SJSA1 (cell line): ENCODE results near the gene PAK2. TPM values are rescaled to one million over a fixed set of nuclear protein-coding genes. Genes with fewer than 3 reads are reported as not detected.
A peak's percentile ranks its signal among the peaks of the same experiment; 100 is the strongest.
"Not testable (repeated sequence)": the region's sequence is repeated elsewhere in the genome, so short reads cannot be mapped to it uniquely, and the experiment has no call there.

Experiments
- DNase-seq, 2 experiments: peaks; one replicate each; pipeline ENCODE4 v3.0.0-alpha.2; 2015 to 2020; ENCODE audit warnings: low spot score in 2 of 2, low read depth in 1 of 2
- H3K27ac ChIP-seq: fragments of 250-450 bp; sonication (Bioruptor Pico); 2 replicates; pipeline ENCODE4 v1.5.1; 2020; ENCODE audit warnings: mild to moderate bottlenecking, moderate library complexity
- H3K27me3 ChIP-seq: fragments of 250-450 bp; sonication (Bioruptor Pico); replicated peaks from 2 replicates; pipeline ENCODE4 v1.5.1; 2020; ENCODE audit warnings: mild to moderate bottlenecking, moderate library complexity
- H3K36me3 ChIP-seq: fragments of 250-450 bp; sonication (Bioruptor Pico); 2 replicates; pipeline ENCODE4 v1.5.1; 2020; ENCODE audit warnings: mild to moderate bottlenecking
- H3K4me1 ChIP-seq: fragments of 250-450 bp; sonication (Bioruptor Pico); replicated peaks from 2 replicates; pipeline ENCODE4 v1.6.1; 2021; ENCODE audit warnings: mild to moderate bottlenecking
- H3K4me3 ChIP-seq: fragments of 250-450 bp; sonication (Bioruptor Pico); 2 replicates; pipeline ENCODE4 v1.5.1; 2020; ENCODE audit warnings: mild to moderate bottlenecking
- H3K9me3 ChIP-seq: fragments of 250-450 bp; sonication (Bioruptor Pico); replicated peaks from 2 replicates; pipeline ENCODE4 v1.5.1; 2020; ENCODE audit warnings: mild to moderate bottlenecking
- total RNA-seq: library from RNA; depleted of rRNA; stranded (reverse); fragments of >200 nt; shearing (Covaris generic); gene quantifications from 2 replicates; pipeline ENCODE4 v1.2.3, GENCODE V29; 2014

The PAK2 gene
- total RNA-seq, 1 experiment from 2014 or later: 22.4 TPM

DNA sequence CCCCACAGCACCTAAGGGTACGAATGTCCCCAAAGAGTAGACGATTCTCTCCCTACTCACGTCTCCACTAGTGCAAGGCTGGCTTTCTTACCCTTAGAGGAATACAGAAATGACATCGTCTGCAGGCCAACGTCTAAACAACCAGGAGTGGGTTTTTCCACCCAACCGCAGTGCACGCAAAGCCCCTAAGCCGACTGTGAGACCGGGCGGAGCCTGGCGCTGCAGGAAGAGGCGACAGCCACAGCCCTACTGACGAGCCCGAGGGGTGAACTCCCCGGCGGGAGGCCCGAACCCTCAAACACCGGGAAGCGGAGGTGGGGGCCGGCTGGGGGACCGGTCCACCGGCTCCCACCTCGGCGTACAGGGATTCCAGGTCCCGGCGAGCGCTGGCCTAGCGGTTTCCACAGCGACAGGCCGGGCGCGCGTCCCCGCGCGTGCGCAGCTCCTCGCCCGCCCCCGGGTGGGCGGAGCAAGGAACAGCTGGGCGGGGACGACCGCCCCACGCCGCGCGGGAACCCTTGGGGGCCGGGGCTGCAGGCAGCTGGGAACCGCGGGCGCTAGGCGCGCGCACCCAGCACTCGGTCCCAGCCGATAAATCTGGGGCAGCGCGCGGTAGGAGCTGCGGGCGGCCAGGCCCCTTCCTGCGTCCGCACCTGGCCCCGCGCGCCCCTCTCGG lies 27.7 kb upstream of the PAK2 start, which contains the start of the genes CEP19 and PIGX:
Gene CEP19, minus strand, starts transcription at position 413 of the 676 bp plus-strand sequence. CDS start 3,593 bp downstream, outside the sequence.
Gene PIGX, plus strand, starts transcription at position 540 of the 676 bp plus-strand sequence.
- peak; percentile 72 to 90 for DNase-seq
- H3K4me1 ChIP-seq: peaks cover 6% of the 10 kb centered on the region
- peaks cover 9% of the 10 kb centered on the region for H3K36me3 ChIP-seq
- H3K27ac ChIP-seq: peak within 1 kb of the TSS; percentile 63
- H3K9me3 ChIP-seq: no peaks in the 10 kb centered on the region
- H3K27me3 ChIP-seq: no peaks in the 10 kb centered on the region
- H3K4me3 ChIP-seq: peak within 1 kb of the TSS; percentile 98

DNA sequence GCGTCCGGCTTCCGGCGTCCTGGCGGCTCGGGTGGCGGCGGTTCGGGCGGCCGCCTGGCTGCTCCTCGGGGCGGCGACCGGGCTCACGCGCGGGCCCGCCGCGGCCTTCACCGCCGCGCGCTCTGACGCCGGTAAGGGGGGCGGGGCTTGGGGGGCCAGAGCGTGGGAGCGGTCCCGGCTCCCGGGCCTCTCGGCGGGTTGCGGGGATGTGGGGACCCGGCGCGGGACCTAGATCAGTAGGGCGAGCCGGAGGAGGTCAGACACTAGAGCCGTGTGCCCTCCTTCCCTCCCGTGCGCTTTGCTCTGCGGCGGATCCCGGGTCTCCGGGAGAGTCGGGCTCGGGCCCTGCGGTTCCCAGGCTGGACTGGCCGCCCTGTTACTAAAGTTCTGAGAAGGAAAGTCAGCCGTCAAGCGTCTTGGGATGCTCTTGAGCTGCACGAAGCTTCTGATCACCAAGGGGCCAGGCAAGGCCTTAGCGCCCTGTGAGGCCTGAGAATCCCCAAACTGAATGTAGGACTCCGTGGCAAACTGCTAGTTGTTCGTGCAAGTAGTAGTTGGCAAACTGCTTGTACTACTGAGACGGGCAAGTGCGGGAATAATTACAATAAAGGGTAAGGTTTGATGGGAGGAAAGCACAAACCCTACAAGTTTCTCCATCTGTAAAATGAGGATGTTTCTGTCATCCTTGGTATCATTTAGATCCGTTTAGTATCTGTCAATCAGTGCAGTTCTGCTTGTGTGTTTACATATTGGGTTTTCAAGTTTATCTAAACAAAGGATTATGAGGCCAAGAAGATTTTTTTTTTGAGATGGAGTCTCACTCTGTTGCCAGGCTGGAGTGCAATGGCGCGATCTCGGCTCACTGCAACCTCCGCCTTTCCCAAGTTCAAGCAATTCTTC lies 26.9 kb upstream of the PAK2 start:
- Histone ChIP-seq H3K9me3 (no peaks in the 10 kb centered on the region), H3K4me3 (peak overlapping the region; percentile 98), H3K4me1 (peaks cover 6% of the 10 kb centered on the region), H3K27me3 (no peaks in the 10 kb centered on the region), H3K36me3 (peaks cover 9% of the 10 kb centered on the region), H3K27ac (peak overlapping the region; percentile 63)
- peak; percentile 60 to 67 for DNase-seq

DNA sequence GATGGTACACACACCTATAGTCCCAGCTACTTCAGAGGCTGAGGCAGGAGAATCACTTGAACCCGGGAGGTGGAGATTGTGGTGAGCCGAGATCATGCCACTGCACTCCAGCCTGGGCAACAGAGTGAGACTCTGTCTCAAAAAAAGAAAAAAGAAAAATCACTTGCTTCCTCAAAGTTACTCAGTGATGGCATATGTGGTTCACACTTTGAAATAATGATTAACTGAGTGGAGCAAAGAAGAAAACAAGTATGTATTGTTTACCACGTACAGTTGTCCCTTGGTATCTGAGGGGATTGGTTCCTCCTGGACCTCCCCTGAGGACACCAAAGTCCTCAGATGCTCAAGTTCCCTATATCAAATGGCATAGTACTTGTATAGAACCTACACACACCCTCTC lies 22.5 kb upstream of the PAK2 start:
- H3K9me3 ChIP-seq, H3K4me3 ChIP-seq, DNase-seq, H3K4me1 ChIP-seq, H3K27ac ChIP-seq, H3K27me3 ChIP-seq: not testable (repeated sequence)
- peaks cover 11% of the 10 kb centered on the region for H3K36me3 ChIP-seq

DNA sequence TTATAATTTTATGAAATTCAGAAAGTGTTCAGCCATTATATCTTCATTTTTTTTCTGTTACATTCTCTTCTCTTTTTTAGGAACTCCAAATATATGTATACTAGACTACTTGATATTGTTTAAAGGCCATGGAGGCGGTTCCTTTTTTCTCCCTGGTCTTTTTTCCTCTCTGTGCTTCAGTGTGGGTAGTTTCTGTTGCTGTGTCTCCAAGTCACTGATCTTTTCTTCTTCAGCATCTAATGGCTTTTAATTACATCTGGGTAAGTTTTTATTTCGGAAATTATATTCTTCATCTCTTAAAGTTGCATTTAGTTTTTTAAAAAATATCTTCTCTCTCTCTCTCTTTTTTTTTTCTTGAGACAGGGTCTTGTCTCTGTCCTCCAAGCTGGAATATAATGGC lies 18.6 kb upstream of the PAK2 start:
- peaks cover 10% of the 10 kb centered on the region for H3K36me3 ChIP-seq
- H3K4me1 ChIP-seq: no peaks in the 10 kb centered on the region
- no peak for DNase-seq
- H3K27me3 ChIP-seq: no peaks in the 10 kb centered on the region
- H3K27ac ChIP-seq: no peak overlapping the region
- H3K4me3 ChIP-seq: no peak overlapping the region
- H3K9me3 ChIP-seq: no peaks in the 10 kb centered on the region

DNA sequence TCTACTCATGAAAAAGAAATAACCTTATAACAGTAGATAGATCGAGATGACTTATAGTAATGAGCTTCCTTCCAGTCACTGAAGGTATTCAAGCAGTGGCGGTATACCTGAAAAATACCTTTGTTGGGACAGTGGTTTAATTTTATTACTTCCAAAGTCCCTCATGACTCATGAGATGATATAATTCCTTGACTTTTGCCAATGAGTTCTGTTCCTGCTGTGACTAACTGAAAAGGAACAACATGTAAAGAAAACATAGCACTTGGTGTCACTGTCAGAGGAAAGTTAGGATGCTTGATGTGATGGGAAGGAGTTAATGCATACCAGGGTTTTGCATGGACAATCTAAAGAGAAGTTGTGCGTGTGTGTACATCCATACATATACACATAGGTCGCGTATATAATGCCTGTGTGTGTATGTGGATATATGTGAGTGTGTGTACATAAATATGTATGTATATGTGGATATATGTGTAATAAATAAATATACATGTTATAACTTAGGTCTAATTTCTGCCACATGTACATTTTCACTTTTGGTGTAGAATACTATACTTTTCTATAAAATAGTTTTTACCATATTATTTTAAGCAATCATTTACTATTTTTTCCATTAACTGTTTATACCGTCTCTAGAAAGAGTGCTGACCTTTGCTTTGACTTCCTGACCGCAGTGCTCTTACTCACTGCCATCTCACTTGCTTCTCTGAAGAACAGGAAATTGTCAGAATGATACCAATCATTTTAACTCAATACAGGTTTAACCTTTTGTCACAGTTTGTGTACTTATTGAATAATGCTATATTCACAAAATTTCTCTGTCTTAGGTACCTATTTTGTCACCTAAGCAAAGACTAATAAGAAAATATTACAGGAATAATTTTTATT lies 12.6 kb upstream of the PAK2 start:
- peaks cover 17% of the 10 kb centered on the region; the same call in 1 of the 2 replicates for H3K36me3 ChIP-seq
- no peak overlapping the region for H3K27ac ChIP-seq
- H3K27me3 ChIP-seq: no peaks in the 10 kb centered on the region
- no peaks in the 10 kb centered on the region for H3K9me3 ChIP-seq
- H3K4me3 ChIP-seq: no peak overlapping the region
- peaks cover 9% of the 10 kb centered on the region for H3K4me1 ChIP-seq
- DNase-seq: no peak

DNA sequence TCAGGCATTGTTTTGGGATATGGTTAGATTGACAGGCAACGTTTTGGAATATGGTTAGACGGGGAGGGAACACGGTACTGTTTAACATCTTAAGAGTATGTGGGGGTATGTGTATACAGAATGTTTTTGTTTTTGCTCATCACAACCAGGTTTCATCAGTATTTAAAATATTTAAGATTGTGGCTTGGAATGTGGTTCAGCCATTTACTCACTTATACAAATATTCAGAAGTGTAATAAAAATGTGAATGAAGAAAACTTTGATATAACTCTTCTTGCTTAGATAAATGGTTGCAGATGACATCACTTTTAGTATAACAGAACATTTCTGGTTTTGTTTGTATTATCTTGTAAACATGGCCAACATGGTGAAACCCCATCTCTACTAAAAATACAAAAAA lies 3.9 kb upstream of the PAK2 start:
- no peaks in the 10 kb centered on the region for H3K27me3 ChIP-seq
- DNase-seq: peak in 1 of 2 experiments; percentile 73
- H3K36me3 ChIP-seq: peaks cover 8% of the 10 kb centered on the region
- H3K27ac ChIP-seq: peak overlapping the region; percentile 51
- no peaks in the 10 kb centered on the region for H3K9me3 ChIP-seq
- peaks cover 9% of the 10 kb centered on the region for H3K4me1 ChIP-seq
- H3K4me3 ChIP-seq: no peak overlapping the region

DNA sequence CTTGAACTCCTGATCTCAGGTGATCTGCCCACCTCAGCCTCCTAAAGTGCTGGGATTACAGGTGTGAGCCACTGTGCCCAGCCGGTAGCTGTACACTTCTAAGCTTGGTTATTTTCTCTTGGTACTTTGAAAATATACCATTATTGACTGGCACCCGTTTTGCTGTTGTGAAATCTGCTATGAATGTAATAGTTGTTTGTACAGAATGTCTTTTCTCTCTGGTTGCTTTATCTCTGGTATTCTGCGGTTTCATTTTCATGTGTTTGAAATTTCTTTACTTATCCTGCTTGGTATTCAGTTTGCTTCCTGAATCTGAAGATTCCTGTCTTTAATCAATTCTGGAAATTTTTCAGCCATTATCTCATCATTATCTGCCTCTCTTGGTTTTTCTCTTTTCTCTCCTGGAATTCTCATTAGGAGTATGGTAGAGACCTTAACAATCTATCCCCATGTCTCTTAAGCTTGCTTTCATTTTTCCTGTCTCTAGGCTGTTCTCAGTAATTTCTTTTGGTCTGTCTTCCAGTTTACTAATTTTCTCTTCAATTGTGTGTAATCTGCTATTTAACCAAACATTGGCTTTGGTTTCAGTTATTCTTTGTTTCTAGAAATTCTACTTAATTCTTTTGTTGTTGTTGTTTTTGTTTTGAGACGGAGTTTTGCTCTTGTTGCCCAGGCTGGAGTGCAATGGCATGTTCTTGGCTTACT lies 2.8 kb upstream of the PAK2 start:
- peaks cover 17% of the 10 kb centered on the region for H3K4me1 ChIP-seq
- H3K27ac ChIP-seq: no peak overlapping the region
- no peaks in the 10 kb centered on the region for H3K27me3 ChIP-seq
- no peak overlapping the region for H3K4me3 ChIP-seq
- peaks cover 8% of the 10 kb centered on the region for H3K36me3 ChIP-seq
- H3K9me3 ChIP-seq: no peaks in the 10 kb centered on the region
- no peak for DNase-seq

DNA sequence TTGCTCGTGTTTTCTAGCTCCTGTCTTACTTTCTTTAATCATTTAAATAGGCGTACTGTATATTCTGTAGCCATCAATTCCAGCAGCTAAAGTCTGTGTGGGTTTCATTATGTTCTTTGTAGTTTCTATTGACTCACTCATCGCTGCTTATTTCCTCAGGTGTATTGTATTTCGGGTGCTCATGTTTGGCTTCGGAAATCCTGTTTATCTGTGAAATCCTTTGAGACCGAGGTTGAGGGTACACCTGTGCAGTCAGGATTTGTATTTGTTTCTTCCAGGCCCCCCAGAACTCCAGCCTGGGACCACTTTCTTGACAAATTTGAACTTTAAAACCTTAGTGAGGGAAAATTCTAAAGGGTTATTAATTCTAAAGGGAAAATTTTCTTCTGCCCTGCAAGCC lies 2.0 kb upstream of the PAK2 start:
- peaks cover 17% of the 10 kb centered on the region for H3K4me1 ChIP-seq
- DNase-seq: no peak
- H3K4me3 ChIP-seq: no peak overlapping the region
- no peak overlapping the region for H3K27ac ChIP-seq
- peaks cover 8% of the 10 kb centered on the region for H3K36me3 ChIP-seq
- H3K27me3 ChIP-seq: no peaks in the 10 kb centered on the region
- no peaks in the 10 kb centered on the region for H3K9me3 ChIP-seq

DNA sequence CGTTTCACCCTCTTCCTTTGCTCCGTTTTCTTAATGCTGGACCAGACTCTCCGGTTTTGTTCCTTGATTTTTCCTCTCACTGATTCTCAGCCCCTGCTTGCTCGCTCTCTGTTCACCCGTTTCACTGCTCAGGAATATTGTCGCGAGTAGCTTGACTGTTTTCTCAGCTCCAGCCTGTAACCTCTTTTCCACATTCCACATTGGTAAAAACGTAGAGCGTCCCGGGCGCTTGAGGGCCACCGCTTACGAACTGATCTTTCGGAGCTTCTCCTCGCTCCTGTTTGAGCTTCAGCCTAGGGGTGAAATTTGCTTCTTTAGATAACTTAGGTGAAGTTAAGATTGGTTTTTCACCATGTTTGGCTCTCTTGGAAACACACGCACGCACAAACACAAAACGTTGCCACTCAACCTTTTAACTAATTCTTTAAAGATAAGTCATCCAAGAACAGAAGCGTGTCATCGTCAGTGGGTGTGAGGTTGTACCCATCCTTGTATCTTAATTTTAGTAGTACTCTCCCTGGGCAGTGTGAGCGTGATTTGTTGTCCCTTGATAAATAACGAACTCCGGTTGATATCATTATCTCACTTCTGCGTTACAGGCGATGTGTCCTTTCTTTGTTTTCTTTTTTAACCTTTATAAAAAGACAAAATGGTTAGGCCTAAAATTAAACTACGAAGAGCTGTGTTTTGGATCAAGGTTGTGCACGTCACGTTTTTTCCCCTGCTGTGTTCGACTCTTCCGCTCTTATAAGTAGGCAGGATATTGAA lies 1.0 kb downstream of the PAK2 start:
- peak; percentile 43 to 62 for DNase-seq
- no peaks in the 10 kb centered on the region for H3K27me3 ChIP-seq
- peaks cover 12% of the 10 kb centered on the region for H3K4me1 ChIP-seq
- no peaks in the 10 kb centered on the region for H3K9me3 ChIP-seq
- H3K4me3 ChIP-seq: peak overlapping the region; percentile 87
- peaks cover 8% of the 10 kb centered on the region for H3K36me3 ChIP-seq
- peak overlapping the region; percentile 87 for H3K27ac ChIP-seq

DNA sequence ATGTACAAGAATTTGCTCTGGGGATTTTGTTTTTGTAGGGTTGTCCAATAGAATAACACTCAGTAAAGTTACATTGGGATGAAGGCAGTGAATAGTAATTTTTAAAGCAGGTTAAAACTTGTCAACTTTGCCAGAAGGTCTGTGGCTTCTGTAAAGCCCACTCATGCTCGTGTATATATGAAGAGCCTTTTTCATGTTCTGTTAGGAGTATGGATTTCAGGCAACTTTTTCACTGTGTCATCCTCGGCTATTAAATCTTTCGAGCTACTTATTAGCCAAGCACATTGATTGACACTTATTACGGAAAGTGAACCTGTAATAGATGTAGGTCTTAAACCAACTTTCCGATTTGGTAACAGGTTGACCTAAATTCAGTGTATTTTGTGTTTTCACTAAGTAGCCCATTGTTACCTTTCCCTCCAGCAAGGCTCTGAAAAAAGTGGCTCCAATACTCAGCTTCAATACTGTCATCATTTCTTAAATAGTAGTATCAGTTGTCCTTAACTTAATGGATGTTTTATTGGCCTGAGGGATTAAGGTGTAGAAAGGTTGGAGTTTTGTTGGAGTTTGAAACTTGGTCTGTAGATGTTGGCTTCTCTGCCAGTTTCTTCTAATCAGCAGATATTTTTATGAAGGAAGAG lies 1.7 kb downstream of the PAK2 start:
- Histone ChIP-seq H3K36me3 (peaks cover 10% of the 10 kb centered on the region), H3K27ac (peak overlapping the region; percentile 87), H3K27me3 (no peaks in the 10 kb centered on the region), H3K4me3 (peak overlapping the region; percentile 87), H3K9me3 (no peaks in the 10 kb centered on the region), H3K4me1 (peaks cover 11% of the 10 kb centered on the region)
- no peak for DNase-seq

DNA sequence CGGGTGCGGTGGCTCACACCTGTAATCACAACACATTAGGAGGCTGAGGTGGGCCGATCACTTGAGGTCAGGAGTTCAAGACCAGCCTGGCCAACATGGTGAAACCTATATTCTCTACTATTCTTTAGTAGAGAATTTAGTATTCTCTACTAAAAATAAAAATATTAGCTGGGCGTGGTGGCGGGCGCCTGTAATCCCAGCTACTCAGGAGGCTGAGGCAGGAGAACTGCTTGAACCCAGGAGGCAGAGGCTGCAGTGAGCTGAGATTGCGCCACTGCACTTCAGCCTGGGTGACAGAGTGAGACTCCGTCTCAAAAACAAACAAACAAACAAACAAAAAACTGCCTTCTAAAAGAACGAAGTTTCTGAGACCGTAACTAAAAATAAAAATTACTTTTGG lies 3.9 kb downstream of the PAK2 start:
- H3K4me1 ChIP-seq, H3K27me3 ChIP-seq, H3K4me3 ChIP-seq, H3K27ac ChIP-seq, H3K9me3 ChIP-seq, DNase-seq: not testable (repeated sequence)
- H3K36me3 ChIP-seq: peaks cover 12% of the 10 kb centered on the region

DNA sequence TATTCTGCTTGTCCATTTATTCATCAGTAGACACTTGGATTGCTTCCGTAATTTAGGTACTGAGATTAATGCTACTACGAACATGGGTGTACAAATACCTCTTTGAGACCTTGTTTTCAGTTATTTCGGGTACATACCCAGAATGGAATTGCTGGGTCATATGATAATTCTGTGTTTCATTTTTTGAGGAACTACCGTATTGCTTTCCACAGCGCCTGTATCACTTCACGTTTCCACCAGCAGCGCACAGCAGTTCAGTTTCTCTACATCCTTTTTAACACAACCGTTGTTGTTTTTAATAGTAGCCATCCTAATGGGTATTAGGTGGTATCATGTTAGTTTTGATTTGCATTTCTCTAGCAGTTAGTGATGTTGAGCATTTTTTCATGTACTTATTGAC lies 9.5 kb downstream of the PAK2 start:
- no peaks in the 10 kb centered on the region for H3K4me1 ChIP-seq
- no peaks in the 10 kb centered on the region for H3K27me3 ChIP-seq
- H3K27ac ChIP-seq: no peak overlapping the region
- H3K4me3 ChIP-seq: no peak overlapping the region
- DNase-seq: no peak
- H3K36me3 ChIP-seq: peaks cover 12% of the 10 kb centered on the region
- no peaks in the 10 kb centered on the region for H3K9me3 ChIP-seq
